Right forelimb (tissue), 1 donor: ENCODE data around the gene CENPP.

Source experiments
- DNase-seq: peaks from one replicate; pipeline ENCODE4 v3.0.0-alpha.2; 2018

The CENPP gene

DNA sequence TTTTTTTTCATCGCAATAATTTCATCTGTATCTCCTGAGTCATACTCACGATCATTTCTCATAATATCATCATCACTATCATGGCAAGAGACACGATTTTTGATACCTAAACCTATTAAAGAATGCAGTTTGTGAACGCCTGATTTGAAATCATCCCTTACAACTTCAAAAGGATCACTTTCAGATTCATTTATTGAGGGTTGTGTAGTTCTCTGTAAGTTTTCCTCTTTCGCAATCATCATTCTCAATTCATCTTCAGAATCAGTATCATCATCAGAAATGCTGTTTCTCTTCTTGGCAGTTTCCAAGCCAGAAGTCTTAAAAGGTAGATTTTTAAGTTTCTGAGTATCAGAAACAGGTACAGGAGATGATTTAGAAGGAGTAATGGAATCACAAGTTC lies 10.3 kb upstream of the CENPP start:
- DNase-seq, result no peak

DNA sequence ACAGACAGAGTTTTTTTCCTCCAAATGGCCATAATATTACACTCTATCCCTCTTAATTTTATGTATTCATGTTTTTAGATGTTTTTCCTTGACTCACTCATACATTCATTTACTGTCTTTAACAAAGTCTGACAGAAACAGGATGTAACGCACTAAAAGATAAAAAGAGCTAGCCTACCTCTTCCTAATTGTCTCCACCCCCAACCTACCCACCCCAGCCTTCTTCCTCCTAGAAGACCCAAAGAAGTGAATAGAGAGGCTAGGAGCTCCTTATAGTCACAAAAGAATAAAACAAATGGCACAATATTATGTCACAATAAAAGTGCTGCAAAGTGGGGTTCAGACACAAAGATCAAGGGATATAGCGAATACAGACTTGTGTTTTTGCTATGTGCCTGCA lies 1.3 kb upstream of the CENPP start:
- DNase-seq, result no peak

DNA sequence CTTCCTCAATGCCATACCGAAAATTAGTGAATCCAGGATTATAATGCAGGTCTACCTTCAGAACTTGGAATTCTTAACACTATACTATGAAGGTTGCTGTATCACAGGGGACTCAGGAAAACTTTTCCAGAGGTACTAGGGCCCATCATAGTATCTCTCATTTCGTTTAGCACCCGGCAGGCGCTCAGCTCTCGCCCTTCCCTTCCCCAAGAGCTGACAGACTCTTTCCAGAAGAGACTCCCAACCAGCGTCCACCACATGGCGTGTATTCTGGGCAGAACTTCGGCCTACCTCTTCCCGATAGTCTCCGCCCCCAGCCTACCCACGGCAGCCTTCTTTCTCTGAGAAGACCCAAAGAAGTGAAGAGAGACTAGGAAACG lies 874 bp upstream of the CENPP start:
- DNase-seq, result no peak

DNA sequence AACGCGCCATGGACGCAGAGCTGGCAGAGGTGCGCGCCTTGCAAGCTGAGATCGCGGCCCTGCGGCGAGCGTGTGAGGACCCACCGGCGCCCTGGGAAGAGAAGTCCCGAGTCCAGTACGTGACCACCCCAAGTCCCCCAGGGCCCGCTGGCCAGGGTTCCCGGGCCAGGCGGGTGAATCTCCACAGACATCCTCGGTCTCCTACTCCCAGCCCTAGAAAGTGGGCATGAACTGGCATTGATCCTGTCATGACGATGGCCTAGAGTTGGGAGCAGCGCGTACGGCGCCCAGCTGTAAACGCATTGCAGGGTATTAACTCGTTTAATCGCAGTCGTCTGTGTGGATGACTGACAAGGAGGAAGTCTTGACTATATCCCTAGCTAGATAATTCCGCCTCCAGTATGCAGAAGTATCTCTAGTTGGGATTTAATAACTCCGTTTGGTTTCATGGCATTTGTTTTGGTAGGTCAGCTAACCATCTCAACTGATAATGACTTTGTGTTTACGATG lies 293 bp downstream of the CENPP start:
- no peak for DNase-seq

DNA sequence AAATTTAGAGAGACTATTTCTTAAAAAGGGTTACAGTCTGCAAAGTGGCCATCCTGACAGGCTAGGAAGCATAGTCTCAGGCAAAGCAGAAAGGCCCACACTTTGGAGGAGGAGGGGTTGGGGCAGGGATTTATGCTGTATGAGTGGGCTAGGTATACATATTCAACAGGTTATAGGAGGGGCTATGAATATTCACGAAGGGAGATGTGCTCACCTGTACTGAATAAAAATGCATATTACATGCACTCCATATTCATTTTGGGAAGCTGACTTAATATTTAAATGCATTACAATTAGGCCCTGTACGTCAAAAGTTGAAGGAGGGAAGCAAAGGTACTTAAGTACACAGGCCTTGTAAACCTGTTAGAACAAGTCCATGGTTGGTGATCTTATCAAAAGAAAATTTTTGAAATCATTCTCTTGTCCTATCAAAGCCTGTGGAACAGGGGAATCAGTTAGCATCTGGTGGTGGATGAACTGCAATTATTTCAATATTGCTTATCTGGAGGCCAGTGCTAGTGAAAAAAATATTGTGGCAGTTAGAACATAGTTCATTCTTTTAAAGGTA lies 1.6 kb downstream of the CENPP start:
- no peak for DNase-seq

DNA sequence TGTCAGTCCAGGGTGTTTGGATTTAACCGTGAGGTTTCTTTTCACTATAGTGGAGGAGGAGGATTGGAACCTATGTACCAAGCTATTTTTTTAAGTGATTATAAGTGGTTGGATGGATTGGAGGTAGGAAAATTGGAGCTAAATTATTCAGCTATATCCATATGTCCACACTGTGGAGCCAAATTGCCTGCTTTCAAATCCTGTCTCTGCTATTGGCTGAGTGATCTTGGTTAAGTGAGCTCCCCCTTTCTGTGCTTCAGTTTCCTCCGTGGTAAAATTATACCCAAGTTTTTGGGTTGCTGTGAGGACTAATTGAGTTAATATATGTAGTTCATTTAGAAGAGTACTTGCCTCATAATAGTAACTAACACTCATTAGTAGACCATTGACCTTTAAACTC lies 2.5 kb downstream of the CENPP start:
- DNase-seq, result no peak

DNA sequence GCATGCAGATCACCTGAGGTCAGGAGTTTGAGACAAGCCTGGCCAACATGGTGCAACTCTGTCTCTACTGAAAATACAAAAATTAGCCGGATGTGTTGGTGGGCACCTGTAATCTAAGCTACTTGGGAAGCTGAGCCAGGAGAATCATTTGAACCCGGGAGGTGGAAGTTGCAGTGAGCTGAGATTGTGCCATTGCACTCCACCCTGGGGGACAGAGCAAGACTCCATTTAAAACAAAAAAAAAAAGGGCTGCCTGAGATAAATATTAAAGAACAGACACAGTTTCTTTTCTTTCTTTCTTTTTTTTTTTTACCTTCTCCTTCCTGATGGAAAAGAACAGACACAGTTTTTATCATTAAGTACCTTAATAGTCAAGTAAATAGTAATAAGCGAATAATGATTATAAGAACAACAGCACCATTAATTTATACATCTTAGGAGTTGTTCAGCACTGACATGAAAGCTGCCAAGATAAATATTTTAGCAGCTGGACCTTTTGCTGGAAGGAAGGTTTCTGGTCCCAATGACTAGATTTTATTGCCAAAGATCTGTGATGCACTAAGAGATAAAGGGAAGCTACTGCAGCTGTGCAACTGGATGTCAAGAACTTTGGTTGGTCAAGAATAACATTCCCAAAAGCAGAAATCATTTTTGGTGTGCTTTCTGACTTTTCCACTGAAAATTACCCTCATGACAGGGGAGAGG lies 7.0 kb downstream of the CENPP start:
- DNase-seq, result no peak

DNA sequence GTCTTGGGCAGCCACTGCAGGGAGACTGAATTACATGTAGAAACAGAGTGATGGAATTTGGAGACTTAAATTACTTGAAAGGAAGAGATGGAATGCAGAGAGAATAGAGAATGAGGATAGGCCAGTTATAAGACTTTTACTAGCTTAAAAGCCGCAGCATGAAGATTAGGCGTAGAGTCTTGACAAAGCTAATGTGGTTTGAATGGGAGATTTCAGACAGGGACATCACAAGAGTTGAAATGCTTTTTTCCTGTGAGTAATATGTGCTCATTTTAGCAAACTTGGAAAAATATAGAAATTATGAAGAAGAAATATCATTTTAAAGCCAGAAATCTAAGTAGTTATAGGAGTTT lies 7.5 kb downstream of the CENPP start:
- DNase-seq, result no peak

DNA sequence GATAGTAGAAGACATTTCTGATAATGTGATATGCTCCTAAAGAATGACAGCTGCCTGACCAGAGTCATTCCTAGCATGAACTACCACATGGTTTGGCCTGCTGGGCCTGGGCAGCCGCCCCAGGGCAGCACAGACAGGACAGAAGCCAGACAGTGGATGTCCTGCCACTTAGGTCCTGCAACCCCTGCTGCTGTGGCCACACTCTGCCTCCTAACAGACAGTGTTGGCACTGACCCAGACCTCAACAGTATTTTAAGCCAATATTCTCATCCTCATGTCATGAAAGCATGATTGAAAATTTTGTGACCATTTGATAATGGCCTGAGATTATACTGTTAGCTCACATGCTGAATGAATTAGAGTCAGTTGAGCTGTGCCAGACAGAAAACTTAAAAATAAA lies 15.8 kb downstream of the CENPP start:
- DNase-seq, result no peak

DNA sequence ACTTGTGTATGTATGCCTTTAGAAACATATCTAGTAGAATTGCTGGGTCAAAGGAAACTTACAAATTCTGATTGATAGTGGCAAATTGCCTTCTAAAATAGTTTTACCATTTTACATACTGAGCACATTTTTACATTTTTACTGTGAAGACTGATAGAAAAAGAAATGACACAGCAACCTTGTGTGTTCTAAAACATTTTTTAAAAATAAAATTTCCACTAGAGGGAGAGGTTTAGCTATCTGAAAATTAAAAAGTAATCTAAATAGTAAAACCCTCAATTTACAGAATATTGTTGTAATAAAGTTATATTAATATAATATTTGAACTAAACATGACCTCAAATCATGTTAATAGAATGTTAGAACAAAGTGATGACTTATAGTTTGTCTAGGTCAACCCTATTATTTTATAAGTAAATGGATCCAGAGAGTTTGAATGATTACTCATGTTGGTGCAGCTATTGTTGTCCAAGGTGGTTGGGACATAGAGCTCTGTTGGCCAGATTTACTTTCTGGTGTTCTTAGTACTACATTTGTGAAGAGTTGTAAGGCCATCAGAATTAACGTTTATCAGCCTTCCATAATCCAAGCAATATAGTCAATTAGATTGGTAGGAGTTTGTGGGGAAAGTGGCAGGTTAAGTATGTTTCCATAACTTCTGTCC lies 17.2 kb downstream of the CENPP start:
- DNase-seq, result no peak

DNA sequence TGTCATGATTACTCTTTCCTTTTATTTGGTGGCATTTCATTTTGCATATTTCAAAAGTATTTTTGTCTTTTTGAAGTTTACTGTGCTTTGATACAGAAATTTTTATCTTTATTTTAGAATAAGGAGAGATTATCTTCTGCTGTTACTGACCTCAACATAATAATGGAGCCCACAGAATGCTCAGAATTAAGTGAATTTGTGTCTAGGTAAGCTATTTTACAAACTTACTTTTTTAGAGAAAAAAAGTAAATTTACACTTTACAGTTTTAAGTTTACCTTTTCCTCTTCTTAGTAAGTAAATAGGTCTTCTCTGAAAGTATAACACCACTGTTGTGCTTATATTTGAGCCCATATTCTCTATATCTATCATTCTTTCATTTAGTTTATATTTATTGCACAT lies 19.8 kb downstream of the CENPP start:
- DNase-seq, result no peak

DNA sequence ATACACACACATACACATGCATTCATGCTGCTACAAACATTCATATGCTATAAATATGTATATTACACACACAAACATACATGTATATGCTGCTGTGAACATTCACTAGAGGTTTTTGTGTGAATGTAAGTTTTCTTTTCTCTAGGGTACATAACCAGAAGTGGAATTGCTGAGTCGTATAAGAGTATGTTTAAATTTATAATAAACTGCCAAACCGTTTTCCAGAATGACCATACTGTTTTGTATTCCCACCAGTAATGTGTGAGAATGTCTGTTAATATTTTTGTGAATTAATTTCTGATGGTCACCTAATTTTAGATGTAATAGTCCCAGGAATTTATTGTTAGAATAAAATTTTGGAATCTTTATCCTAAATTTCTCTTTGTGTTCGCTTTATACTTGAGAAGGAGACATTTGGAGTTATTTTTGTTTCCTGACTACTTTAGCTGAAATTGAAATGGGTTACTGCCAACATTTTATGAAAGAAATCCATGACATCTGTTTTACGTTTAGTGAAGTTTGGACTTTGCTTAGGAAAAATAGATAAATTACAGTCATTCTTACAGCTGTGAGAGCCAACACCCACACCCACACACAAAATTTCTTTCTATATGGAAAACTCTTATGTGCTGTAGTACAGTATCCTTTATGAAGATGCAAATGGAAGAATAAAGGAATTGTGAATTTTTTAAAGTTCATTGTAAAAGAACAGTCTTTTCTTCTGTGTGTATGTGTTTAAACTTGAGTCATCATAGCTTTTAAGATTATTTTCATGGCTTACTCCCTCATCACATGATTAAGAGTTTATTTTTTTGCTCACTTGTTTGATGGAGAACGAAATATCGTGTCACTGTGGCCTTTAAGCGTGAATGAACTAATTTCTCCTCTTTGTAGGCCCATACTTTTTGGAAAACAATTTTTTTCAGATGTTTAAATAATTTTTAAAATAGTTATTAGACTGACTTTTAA lies 24.3 kb downstream of the CENPP start:
- no peak for DNase-seq

DNA sequence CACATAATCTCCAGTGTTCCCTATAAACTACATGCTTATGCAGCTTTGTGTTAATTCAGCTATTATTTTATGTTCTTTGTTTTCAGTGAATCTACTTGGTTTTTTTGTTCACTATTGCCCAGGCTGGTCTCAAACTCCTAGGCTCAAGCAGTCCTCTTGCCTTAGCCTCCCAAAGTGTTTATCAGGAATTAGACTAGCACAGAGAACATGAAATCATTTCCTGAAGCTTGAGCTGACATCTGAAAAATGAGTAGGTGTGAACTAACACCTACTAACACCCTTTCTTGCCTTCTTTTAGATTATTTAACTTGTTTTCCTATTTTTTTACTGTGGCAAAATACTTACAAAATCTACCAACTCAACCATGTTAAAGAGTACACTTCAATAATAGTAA lies 25.0 kb downstream of the CENPP start:
- DNase-seq, result no peak

DNA sequence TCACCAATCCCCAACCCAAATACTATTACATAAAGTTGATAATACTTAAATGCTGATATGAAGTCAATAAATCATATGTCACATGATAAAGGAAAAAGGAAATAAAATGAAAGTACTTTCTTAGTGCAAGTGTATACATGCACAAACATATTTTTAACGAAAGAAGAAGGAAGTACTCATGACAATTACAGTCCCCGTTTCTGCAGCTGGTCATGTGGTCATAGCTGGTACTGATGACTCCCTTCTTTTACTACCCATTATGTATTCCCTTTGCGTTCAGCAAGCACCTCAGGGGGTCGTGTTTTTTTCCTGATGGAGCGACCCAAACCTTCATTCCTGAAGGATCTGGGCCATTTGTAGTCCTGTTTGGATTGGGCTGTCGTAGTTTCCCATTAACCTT lies 27.3 kb downstream of the CENPP start:
- no peak for DNase-seq

DNA sequence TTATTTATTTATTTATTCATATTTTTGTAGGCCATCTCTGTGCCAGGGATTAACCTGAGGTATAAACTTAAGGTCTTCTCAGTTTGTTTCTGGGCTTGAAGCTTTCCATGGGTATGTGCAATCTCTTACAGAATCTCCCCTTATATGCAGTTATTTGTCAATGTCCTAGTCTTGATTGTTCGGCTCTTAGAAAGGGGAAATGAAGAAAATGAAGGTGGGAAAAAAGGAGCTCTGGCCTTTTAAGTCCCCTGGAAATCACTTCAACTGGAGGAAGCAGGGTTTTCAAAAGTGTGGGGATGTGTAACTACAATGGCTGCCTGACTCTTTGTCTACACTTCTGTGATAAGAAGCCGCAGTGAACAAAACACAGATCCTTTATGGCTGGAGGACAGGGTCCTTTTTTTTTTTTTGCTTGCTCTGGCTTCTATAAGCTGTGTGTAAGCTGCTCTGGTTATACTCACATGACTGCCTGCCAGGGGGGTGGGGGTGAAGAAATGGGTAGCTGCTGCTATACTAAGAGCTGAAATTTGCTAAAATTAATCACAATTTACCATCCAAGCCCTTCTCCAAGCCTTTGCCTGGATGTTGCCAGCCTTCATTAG lies 33.7 kb downstream of the CENPP start:
- peak; percentile 55 for DNase-seq

DNA sequence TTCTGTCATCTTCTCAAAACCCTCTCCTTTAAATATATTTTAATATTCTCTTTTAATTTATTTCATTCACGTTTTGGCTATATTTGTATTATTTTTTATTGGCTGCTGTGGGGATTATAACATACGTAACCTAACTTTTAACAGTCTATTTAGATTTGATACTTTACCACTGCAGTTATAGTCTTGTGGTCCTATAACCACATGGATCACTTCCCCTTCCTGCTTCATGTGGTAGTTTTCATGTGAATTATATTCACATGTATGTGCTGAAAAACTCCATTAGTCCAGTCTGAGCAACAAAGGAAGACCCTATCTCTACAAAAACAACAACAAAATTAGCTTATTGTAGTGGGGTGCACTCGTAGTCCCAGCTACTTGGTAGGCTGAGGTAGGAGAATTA lies 34.3 kb downstream of the CENPP start:
- no peak for DNase-seq

DNA sequence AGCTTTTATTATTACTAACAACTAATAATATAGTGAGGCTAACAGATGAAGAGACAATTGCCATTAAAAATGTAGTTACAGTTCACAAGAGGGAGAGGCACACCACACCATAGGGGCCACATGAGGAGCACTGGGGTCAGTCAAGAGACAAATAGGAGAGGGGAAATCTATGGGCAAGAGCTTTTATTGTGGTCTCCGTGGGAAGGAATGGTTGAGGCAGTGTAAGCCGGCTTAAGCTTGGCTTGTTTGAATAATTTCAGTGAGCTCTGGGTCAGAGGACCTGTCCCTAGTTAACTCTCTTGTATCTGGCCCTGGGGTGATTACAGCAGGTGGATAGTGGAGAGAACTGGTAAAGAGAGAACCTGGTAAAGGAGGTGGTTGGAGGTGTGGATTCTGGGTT lies 43.3 kb downstream of the CENPP start:
- no peak for DNase-seq

DNA sequence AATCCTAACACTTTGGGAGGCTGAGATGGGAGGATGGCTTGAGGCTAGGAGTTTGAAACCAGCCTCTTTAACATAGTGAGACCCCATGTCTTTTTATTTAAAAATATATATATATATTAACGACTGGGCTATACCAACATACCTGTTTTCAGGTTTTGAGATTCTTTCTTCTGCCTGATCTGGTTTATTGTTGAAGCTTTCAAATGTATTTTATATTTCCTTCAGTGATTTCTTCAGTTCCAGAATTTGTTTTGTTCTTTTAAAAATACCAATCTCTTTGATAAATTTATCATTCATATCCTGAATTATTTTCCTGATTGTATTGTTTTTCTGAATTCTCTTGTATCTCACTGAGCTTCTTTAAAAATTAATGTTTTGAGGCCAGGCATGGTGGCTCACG lies 47.4 kb downstream of the CENPP start:
- no peak for DNase-seq

DNA sequence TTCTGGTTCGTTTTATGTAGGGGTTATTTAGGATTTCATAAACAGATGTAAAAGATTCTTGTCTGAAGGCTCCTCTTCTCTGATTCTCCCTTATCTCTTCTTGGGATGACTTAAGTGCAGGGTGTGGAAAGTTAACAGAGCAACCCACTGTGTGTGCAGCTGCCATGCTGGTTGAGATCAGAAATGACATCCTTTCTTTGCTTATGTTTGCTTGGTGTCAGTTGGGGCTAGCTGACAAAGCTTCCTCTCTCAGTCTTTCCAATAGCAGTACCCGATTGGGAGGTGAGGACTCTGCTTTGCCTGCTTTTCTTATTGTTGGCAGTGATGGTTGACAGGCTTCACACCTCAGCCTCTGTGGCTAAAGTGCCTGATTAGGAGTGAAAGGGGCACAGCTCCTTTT lies 52.1 kb downstream of the CENPP start:
- no peak for DNase-seq

DNA sequence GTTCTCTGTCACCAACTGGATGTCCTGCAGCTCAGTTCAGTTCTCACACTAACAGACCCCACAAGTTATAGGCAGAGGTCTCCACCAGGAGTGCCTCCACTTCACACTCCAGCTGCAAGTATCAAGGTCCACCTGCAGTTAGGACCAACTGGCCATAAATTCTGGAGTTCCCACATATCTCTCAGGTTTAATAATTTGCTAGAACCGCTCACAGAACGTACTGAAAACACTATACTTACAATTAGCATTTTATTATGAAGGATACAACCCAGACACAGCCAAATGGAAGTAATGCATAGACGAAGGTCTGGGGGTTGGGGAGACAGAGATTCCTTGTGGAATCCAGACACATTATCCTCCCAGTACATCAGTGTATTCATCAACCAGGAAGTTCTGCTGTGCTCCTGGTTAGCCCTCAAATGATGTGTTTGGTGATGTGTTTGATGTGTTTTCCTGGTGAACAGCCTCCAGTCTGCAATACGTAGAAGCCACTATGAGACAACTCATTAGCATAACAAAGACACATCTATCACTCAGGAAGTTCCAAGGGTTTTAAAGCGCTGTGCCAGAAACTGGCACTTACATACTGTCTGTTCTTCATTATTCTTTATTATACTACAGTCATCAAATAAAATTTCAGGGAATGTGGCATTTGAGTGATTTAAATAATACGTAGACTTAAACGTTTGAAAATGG lies 53.3 kb downstream of the CENPP start:
- no peak for DNase-seq

DNA sequence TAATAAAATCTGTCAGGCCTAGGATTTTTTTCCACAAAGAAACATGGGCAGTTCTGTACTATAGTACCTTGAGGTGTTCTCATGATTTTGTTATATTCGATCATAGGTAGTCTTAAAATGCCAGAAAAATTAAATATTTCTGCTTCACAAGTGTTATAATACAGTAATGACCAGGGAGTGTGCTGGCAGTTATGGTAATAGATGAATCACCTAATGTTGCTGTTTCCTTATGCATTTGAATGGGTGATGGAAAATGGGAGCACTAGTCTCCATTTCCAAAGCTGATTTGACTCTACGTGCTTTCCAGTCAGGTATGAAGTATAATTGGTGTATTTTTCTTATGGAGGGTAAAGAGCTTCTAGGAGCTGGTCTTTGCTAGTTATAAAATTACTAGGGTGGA lies 54.9 kb downstream of the CENPP start:
- no peak for DNase-seq

DNA sequence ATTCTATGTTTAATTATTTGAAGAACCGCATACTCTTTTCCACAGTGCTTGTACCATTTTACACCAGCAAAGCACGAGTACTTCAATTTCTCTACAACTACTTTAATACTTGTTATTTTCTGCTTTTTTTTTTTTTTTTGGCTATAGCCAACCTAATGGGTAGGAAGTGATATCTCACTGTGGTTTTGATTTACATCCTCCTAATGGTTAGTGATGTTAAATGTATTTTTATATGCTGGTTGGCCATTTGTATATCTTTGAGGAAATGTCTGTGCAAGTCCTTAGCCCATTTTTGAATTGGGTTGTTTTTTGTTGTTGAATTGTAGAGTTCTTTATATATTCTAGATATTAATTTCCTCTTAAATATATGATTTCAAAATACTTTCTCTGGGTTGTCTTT lies 56.0 kb downstream of the CENPP start:
- no peak for DNase-seq
